ENCODE results near the gene UVRAG. TPM values are rescaled to one million over a fixed set of nuclear protein-coding genes. Genes with fewer than 3 reads are reported as not detected.

Gene UVRAG
- total RNA-seq, 1 donor from 2014 or later = 17.8 TPM

- Mint-ChIP-seq H3K36me3 (ENCODE audit: unreplicated experiment) (no peaks in the 10 kb centered on the region), H3K27me3 (ENCODE audit: unreplicated experiment) (no peaks in the 10 kb centered on the region), H3K27ac (ENCODE audit: unreplicated experiment) (no peak overlapping the region), H3K4me3 (ENCODE audit: unreplicated experiment) (no peak overlapping the region), H3K9me3 (ENCODE audit: unreplicated experiment) (no peaks in the 10 kb centered on the region), H3K4me1 (ENCODE audit: low read depth, unreplicated experiment) (no peaks in the 10 kb centered on the region)
- DNase-seq = no peak
- no peak for TF ChIP-seq CTCF (IDR thresholded peaks at IDR 0.05; ENCODE audit: partially characterized antibody, unreplicated experiment)
These were observed 5.6 kb downstream of the UVRAG start for GRCh38 chr11:75820645-75821044.

GRCh38 chr11:75821202-75821601 lies 6.2 kb downstream of the UVRAG start:
- Mint-ChIP-seq H3K4me3 (ENCODE audit: unreplicated experiment) (no peak overlapping the region), H3K9me3 (ENCODE audit: unreplicated experiment) (no peaks in the 10 kb centered on the region), H3K4me1 (ENCODE audit: low read depth, unreplicated experiment) (no peaks in the 10 kb centered on the region), H3K36me3 (ENCODE audit: unreplicated experiment) (no peaks in the 10 kb centered on the region), H3K27ac (ENCODE audit: unreplicated experiment) (no peak overlapping the region), H3K27me3 (ENCODE audit: unreplicated experiment) (no peaks in the 10 kb centered on the region)
- no peak for DNase-seq
- TF ChIP-seq CTCF (IDR thresholded peaks at IDR 0.05; ENCODE audit: partially characterized antibody, unreplicated experiment) = no peak

- no peak for DNase-seq
- no peaks in the 10 kb centered on the region for H3K36me3 Mint-ChIP-seq (ENCODE audit: unreplicated experiment)
- no peaks in the 10 kb centered on the region for H3K9me3 Mint-ChIP-seq (ENCODE audit: unreplicated experiment)
These were observed 7.5 kb downstream of the UVRAG start for GRCh38 chr11:75822541-75822940.

GRCh38 chr11:75823415-75823814 lies 8.4 kb downstream of the UVRAG start:
- Mint-ChIP-seq H3K36me3 (ENCODE audit: unreplicated experiment) (no peaks in the 10 kb centered on the region), H3K27me3 (ENCODE audit: unreplicated experiment) (no peaks in the 10 kb centered on the region), H3K9me3 (ENCODE audit: unreplicated experiment) (no peaks in the 10 kb centered on the region), H3K4me3 (ENCODE audit: unreplicated experiment) (no peak overlapping the region), H3K27ac (ENCODE audit: unreplicated experiment) (no peak overlapping the region), H3K4me1 (ENCODE audit: low read depth, unreplicated experiment) (no peaks in the 10 kb centered on the region)
- DNase-seq = no peak
- no peak for TF ChIP-seq CTCF (IDR thresholded peaks at IDR 0.05; ENCODE audit: partially characterized antibody, unreplicated experiment)

More at GRCh38 chr11:75822541-75822940, 7.5 kb downstream of the UVRAG start:
- no peaks in the 10 kb centered on the region for H3K4me1 Mint-ChIP-seq (ENCODE audit: low read depth, unreplicated experiment)
- H3K27me3 Mint-ChIP-seq (ENCODE audit: unreplicated experiment) = no peaks in the 10 kb centered on the region
- TF ChIP-seq CTCF (IDR thresholded peaks at IDR 0.05; ENCODE audit: partially characterized antibody, unreplicated experiment) = no peak
- H3K4me3 Mint-ChIP-seq (ENCODE audit: unreplicated experiment) = no peak overlapping the region
- H3K27ac Mint-ChIP-seq (ENCODE audit: unreplicated experiment) = no peak overlapping the region

GRCh38 chr11:75823946-75824345 lies 8.9 kb downstream of the UVRAG start:
- no peaks in the 10 kb centered on the region for H3K4me1 Mint-ChIP-seq (ENCODE audit: low read depth, unreplicated experiment)
- H3K9me3 Mint-ChIP-seq (ENCODE audit: unreplicated experiment) = no peaks in the 10 kb centered on the region
- H3K27ac Mint-ChIP-seq (ENCODE audit: unreplicated experiment) = no peak overlapping the region
- DNase-seq = no peak
- no peaks in the 10 kb centered on the region for H3K36me3 Mint-ChIP-seq (ENCODE audit: unreplicated experiment)
- no peak overlapping the region for H3K4me3 Mint-ChIP-seq (ENCODE audit: unreplicated experiment)
- H3K27me3 Mint-ChIP-seq (ENCODE audit: unreplicated experiment) = no peaks in the 10 kb centered on the region
- TF ChIP-seq CTCF (IDR thresholded peaks at IDR 0.05; ENCODE audit: partially characterized antibody, unreplicated experiment) = no peak

Data from glutamatergic neuron (in vitro differentiated cells).